Liver (tissue), 9 donors: Measurements from ENCODE around the gene MAP3K9. TPM values are rescaled to one million over a fixed set of nuclear protein-coding genes. Genes with fewer than 3 reads are reported as not detected.
A peak's percentile ranks its signal among the peaks of the same experiment; 100 is the strongest.

Experiments
- DNase-seq: peaks from one replicate; pipeline ENCODE4 v3.0.0-alpha.2; 2017; ENCODE audit warnings: low spot score
- H3K27ac ChIP-seq, 2 donors: one replicate each; pipeline ENCODE4 v1.7.0; 2013; ENCODE audit warnings: inconsistent platforms in 2 of 2, low read length in 2 of 2, control low read depth in 1 of 2, low read depth in 1 of 2, mild to moderate bottlenecking in 1 of 2
- H3K27me3 ChIP-seq, 4 donors: one replicate each; pipeline versions ENCODE4 v1.6.1 to v1.7.0; 2013; ENCODE audit warnings: low read length in 3 of 4, inconsistent platforms in 1 of 4, mild to moderate bottlenecking in 1 of 4, moderate library complexity in 1 of 4; ENCODE audit not compliant: control insufficient read depth in 4 of 4, insufficient read depth in 4 of 4
- H3K36me3 ChIP-seq, 4 donors: one replicate each; pipeline versions ENCODE4 v1.6.1 to v1.7.0; 2013; ENCODE audit warnings: low read length in 3 of 4, mild to moderate bottlenecking in 3 of 4, low read depth in 1 of 4, moderate library complexity in 1 of 4; ENCODE audit not compliant: control insufficient read depth in 4 of 4, insufficient read depth in 3 of 4
- H3K4me1 ChIP-seq, 4 donors: one replicate each; pipeline versions ENCODE4 v1.6.1 to v1.7.0; 2013; ENCODE audit warnings: low read length in 3 of 4, mild to moderate bottlenecking in 3 of 4, moderate library complexity in 1 of 4; ENCODE audit not compliant: control insufficient read depth in 4 of 4, insufficient read depth in 4 of 4
- H3K4me3 ChIP-seq, 3 donors: one replicate each; pipeline versions ENCODE4 v1.6.1 to v1.7.0; 2013; ENCODE audit warnings: low read length in 3 of 3, control low read depth in 1 of 3, low read depth in 1 of 3, mild to moderate bottlenecking in 1 of 3
- H3K9ac ChIP-seq, 2 donors: one replicate each; pipeline ENCODE4 v1.7.0; 2013; ENCODE audit warnings: low read length in 2 of 2, mild to moderate bottlenecking in 2 of 2, moderate library complexity in 2 of 2, control low read depth in 1 of 2, low read depth in 1 of 2
- H3K9me3 ChIP-seq, 4 donors: one replicate each; pipeline versions ENCODE4 v1.6.1 to v1.7.0; 2013; ENCODE audit warnings: low read length in 3 of 4; ENCODE audit not compliant: control insufficient read depth in 4 of 4
- ATF3 ChIP-seq: IDR thresholded peaks from 2 replicates; pipeline ENCODE4 v1.6.1; 2016; ENCODE audit warnings: antibody characterized with exemption
- EGR1 ChIP-seq, 2 donors: IDR thresholded peaks; 2 replicates each; pipeline ENCODE4 v1.6.1; 2016 to 2018; ENCODE audit warnings: antibody characterized with exemption in 2 of 2, low read depth in 2 of 2
- FOXA1 ChIP-seq: IDR thresholded peaks from 2 replicates; pipeline ENCODE4 v1.6.1; 2016; ENCODE audit warnings: antibody characterized with exemption
- FOXA2 ChIP-seq: IDR thresholded peaks from 2 replicates; pipeline ENCODE4 v1.6.1; 2016; ENCODE audit warnings: antibody characterized with exemption
- GABPA ChIP-seq, 2 donors: IDR thresholded peaks in 1 of 2; conservative IDR thresholded peaks in 1 of 2; 2 replicates each; pipeline ENCODE4 v1.6.1; 2016; ENCODE audit warnings: antibody characterized with exemption in 2 of 2, mild to moderate bottlenecking in 1 of 2, moderate library complexity in 1 of 2
- HNF4A ChIP-seq, 2 donors: conservative IDR thresholded peaks; 2 replicates each; pipeline ENCODE4 v1.6.1; 2016; ENCODE audit warnings: antibody characterized with exemption in 2 of 2, mild to moderate bottlenecking in 2 of 2
- HNF4G ChIP-seq: IDR thresholded peaks from 2 replicates; pipeline ENCODE4 v1.6.1; 2016; ENCODE audit warnings: antibody characterized with exemption
- JUND ChIP-seq, 2 donors: IDR thresholded peaks; 2 replicates each; pipeline ENCODE4 v1.6.1; 2016; ENCODE audit warnings: antibody characterized with exemption in 2 of 2
- MAX ChIP-seq: IDR thresholded peaks from 2 replicates; pipeline ENCODE4 v1.6.1; 2016; ENCODE audit warnings: antibody characterized with exemption
- NR2F2 ChIP-seq: IDR thresholded peaks from 2 replicates; pipeline ENCODE4 v1.6.1; 2016; ENCODE audit warnings: antibody characterized with exemption
- RAD21 ChIP-seq, 2 donors: IDR thresholded peaks; 2 replicates each; pipeline ENCODE4 v1.6.1; 2016; ENCODE audit warnings: antibody characterized with exemption in 2 of 2, mild to moderate bottlenecking in 2 of 2
- RXRA ChIP-seq, 2 donors: IDR thresholded peaks; 2 replicates each; pipeline ENCODE4 v1.6.1; 2017 to 2018; ENCODE audit warnings: antibody characterized with exemption in 2 of 2, mild to moderate bottlenecking in 1 of 2
- SP1 ChIP-seq: IDR thresholded peaks from 2 replicates; pipeline ENCODE4 v1.6.1; 2018; ENCODE audit warnings: antibody characterized with exemption, mild to moderate bottlenecking
- TAF1 ChIP-seq: conservative IDR thresholded peaks from 2 replicates; pipeline ENCODE4 v1.6.1; 2016; ENCODE audit warnings: antibody characterized with exemption, mild to moderate bottlenecking
- YY1 ChIP-seq: IDR thresholded peaks from 2 replicates; pipeline ENCODE4 v1.6.1; 2016; ENCODE audit warnings: antibody characterized with exemption, mild to moderate bottlenecking
- ZBTB33 ChIP-seq: IDR thresholded peaks from 2 replicates; pipeline ENCODE4 v1.6.1; 2016; ENCODE audit warnings: antibody characterized with exemption
- WGBS: extraction: QIAGEN DNeasy Blood & Tissue Kit; methylation state at CpG from one replicate; pipeline ENCODE4 v1.1.7; 2013; 5-methylcytosine and 5-hydroxymethylcytosine counted together
- polyA plus RNA-seq, 2 donors: library from polyadenylated mRNA; stranded (reverse) in 1 of 2; unstranded in 1 of 2; fragments of 200-250 nt in 1 of 2; fragments of >200 nt in 1 of 2; fragmentation: Nextera tagmentation in 1 of 2; extraction: Ambion mirVana in 1 of 2; gene quantifications; one replicate each; pipeline versions ENCODE4 v1.2.1 to v1.2.3, GENCODE V29; 2013 to 2015
- total RNA-seq, 2 donors: library from RNA; depleted of rRNA; stranded (reverse); fragments of >200 nt; gene quantifications; one replicate each; pipeline ENCODE4 v1.2.3, GENCODE V29; 2014
- TF ChIP-seq, protein P1 (sequence below): IDR thresholded peaks from 2 replicates; pipeline ENCODE4 v1.6.1; 2016; ENCODE audit warnings: antibody characterized with exemption, mild to moderate bottlenecking
- TF ChIP-seq, protein P2 (sequence below): fragments of 150-350 bp; IDR thresholded peaks from 2 replicates; pipeline ENCODE4 v1.5.1; 2017; ENCODE audit warnings: improper control_type of control experiment, low read depth, low read length; ENCODE audit not compliant: missing input control
- donor health status: healthy.
- donor health status: healthy.
- donor health status: healthy.
- donor health status: healthy.
- donor health status: healthy.

Gene MAP3K9
- total and polyA plus RNA-seq, 4 donors, result 0.65 to 5.2 (median 0.80) TPM

GRCh38 chr14:70822530-70823185 is 13.3 kb upstream of the MAP3K9 start:
- no peaks in the 10 kb centered on the region for H3K9me3 ChIP-seq
- H3K9ac ChIP-seq, result no peak overlapping the region
- H3K27me3 ChIP-seq, result no peaks in the 10 kb centered on the region
- no peak overlapping the region for H3K27ac ChIP-seq
- H3K4me3 ChIP-seq, result peak overlapping the region; percentile 42 to 63 (median 59)
- TF ChIP-seq MAX, result no peak
- TF ChIP-seq ATF3, result no peak
- TF ChIP-seq, protein P1, sequence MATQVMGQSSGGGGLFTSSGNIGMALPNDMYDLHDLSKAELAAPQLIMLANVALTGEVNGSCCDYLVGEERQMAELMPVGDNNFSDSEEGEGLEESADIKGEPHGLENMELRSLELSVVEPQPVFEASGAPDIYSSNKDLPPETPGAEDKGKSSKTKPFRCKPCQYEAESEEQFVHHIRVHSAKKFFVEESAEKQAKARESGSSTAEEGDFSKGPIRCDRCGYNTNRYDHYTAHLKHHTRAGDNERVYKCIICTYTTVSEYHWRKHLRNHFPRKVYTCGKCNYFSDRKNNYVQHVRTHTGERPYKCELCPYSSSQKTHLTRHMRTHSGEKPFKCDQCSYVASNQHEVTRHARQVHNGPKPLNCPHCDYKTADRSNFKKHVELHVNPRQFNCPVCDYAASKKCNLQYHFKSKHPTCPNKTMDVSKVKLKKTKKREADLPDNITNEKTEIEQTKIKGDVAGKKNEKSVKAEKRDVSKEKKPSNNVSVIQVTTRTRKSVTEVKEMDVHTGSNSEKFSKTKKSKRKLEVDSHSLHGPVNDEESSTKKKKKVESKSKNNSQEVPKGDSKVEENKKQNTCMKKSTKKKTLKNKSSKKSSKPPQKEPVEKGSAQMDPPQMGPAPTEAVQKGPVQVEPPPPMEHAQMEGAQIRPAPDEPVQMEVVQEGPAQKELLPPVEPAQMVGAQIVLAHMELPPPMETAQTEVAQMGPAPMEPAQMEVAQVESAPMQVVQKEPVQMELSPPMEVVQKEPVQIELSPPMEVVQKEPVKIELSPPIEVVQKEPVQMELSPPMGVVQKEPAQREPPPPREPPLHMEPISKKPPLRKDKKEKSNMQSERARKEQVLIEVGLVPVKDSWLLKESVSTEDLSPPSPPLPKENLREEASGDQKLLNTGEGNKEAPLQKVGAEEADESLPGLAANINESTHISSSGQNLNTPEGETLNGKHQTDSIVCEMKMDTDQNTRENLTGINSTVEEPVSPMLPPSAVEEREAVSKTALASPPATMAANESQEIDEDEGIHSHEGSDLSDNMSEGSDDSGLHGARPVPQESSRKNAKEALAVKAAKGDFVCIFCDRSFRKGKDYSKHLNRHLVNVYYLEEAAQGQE, result no peak
- no peak for TF ChIP-seq HNF4G
- no peak for TF ChIP-seq FOXA2
- no peak for TF ChIP-seq EGR1 (IDR thresholded peaks at IDR 0.05; ENCODE audit: low read depth in 2 of 2)
- TF ChIP-seq ZBTB33, result no peak
- TF ChIP-seq NR2F2, result no peak
- TF ChIP-seq, protein P2, sequence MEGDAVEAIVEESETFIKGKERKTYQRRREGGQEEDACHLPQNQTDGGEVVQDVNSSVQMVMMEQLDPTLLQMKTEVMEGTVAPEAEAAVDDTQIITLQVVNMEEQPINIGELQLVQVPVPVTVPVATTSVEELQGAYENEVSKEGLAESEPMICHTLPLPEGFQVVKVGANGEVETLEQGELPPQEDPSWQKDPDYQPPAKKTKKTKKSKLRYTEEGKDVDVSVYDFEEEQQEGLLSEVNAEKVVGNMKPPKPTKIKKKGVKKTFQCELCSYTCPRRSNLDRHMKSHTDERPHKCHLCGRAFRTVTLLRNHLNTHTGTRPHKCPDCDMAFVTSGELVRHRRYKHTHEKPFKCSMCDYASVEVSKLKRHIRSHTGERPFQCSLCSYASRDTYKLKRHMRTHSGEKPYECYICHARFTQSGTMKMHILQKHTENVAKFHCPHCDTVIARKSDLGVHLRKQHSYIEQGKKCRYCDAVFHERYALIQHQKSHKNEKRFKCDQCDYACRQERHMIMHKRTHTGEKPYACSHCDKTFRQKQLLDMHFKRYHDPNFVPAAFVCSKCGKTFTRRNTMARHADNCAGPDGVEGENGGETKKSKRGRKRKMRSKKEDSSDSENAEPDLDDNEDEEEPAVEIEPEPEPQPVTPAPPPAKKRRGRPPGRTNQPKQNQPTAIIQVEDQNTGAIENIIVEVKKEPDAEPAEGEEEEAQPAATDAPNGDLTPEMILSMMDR, result no peak
- TF ChIP-seq RXRA (IDR thresholded peaks at IDR 0.05), result no peak
- no peak for TF ChIP-seq GABPA (IDR thresholded peaks at IDR 0.05 in 1 of 2, conservative IDR thresholded peaks at IDR 0.05 in 1 of 2)
- TF ChIP-seq SP1, result no peak
- no peak for TF ChIP-seq JUND (IDR thresholded peaks at IDR 0.05)
- no peak for TF ChIP-seq HNF4A (conservative IDR thresholded peaks at IDR 0.05)
- TF ChIP-seq RAD21 (IDR thresholded peaks at IDR 0.05), result no peak
- no peak for TF ChIP-seq FOXA1
- TF ChIP-seq TAF1, result no peak
- no peak for TF ChIP-seq YY1
- WGBS, result 31% methylated on average over 26 of the region's 26 CpGs
- H3K4me1 ChIP-seq, result peaks cover 0 to 18% (median 10%) of the 10 kb centered on the region in 4 donors
- no peaks in the 10 kb centered on the region for H3K36me3 ChIP-seq
- no peak for DNase-seq
